Activated naive CD4-positive, alpha-beta T cell treated with anti-CD3 and anti-CD28 coated beads, Interleukin-2, amount 50 U/mL, for 24 hours (primary cell): ENCODE results near the gene VWA3B.
"Not testable (repeated sequence)": the region's sequence is repeated elsewhere in the genome, so short reads cannot be mapped to it uniquely, and the experiment has no call there.

ENCODE experiments used
- H3K27ac Mint-ChIP-seq: one replicate; pipeline ENCODE4 v1.8.0; 2021; ENCODE audit warnings: mild to moderate bottlenecking, mixed read lengths
- H3K27me3 Mint-ChIP-seq: one replicate; pipeline ENCODE4 v1.8.0; 2021; ENCODE audit warnings: mixed read lengths
- H3K36me3 Mint-ChIP-seq: one replicate; pipeline ENCODE4 v1.8.0; 2021; ENCODE audit warnings: mixed read lengths
- H3K4me1 Mint-ChIP-seq: one replicate; pipeline ENCODE4 v1.8.0; 2021; ENCODE audit warnings: mixed read lengths
- H3K4me3 Mint-ChIP-seq: one replicate; pipeline ENCODE4 v1.8.0; 2021; ENCODE audit warnings: mild to moderate bottlenecking, mixed read lengths
- H3K9me3 Mint-ChIP-seq: one replicate; pipeline ENCODE4 v1.8.0; 2021; ENCODE audit warnings: mixed read lengths

The VWA3B gene

DNA sequence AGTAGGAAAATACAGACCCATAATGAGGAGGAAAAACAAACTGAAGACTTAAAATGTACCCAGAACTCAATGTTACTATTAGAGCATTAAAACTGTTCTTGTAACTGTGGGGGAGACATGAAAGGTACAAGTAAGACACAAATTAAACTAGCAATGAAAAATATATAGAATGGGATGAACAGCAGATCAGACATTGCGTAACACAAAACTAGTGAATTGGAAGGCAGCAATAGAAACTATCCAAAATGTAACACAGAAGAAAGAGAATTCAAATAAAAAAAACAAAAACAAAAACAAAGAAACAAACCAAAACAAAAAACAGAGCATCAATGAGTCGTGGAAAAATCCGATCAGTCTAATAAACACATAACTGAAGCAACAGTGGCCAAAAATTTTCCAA is 132.2 kb downstream of the VWA3B start:
- Mint-ChIP-seq H3K4me3 (no peak overlapping the region), H3K27ac (no peak overlapping the region), H3K4me1 (no peaks in the 10 kb centered on the region), H3K27me3 (peaks cover 45% of the 10 kb centered on the region), H3K36me3 (peaks cover 2% of the 10 kb centered on the region), H3K9me3 (peaks cover 15% of the 10 kb centered on the region)

DNA sequence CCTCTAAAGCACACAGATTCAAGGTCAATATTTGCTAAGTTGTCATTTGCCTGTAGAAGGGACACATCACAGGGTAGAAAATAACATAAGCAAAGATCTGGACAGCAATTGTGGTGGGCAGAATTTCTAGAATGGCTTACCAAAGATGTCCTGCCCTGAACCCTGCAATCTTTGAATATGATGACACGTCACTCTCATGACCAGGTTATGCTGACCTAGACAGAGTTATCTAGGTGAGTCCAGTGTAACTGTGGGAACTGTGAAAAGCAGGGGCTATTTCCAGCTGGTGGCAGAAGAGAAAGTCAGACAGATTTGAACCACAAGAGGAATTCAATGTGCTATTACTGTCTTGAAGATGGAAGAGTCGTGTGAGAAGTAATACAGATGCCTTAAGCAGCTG is 147.0 kb downstream of the VWA3B start:
- H3K27me3 Mint-ChIP-seq, result peaks cover 10% of the 10 kb centered on the region
- H3K4me1 Mint-ChIP-seq, result no peaks in the 10 kb centered on the region
- H3K4me3 Mint-ChIP-seq, result no peak overlapping the region
- no peaks in the 10 kb centered on the region for H3K9me3 Mint-ChIP-seq
- no peaks in the 10 kb centered on the region for H3K36me3 Mint-ChIP-seq
- no peak overlapping the region for H3K27ac Mint-ChIP-seq

DNA sequence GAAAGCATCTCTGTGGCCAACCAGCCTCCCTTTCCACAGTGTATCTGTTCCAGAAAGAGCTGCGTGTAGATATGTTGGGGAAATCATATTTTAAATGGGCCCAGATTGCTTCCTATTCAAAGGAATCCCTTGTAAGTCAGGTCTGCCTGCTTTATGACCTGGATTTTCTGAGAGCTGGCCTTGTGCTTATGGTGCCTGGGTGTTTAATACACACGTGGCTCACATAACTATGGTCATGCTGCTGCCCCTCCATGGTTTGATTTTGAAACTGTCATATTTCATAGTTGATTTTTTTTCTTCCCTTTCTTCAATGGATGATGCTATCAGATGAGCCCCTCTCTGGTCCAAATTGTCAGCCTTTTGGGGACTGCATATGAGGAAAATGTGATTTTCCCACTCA is 147.8 kb downstream of the VWA3B start:
- Mint-ChIP-seq H3K27ac (no peak overlapping the region), H3K4me3 (no peak overlapping the region), H3K4me1 (no peaks in the 10 kb centered on the region), H3K36me3 (no peaks in the 10 kb centered on the region), H3K27me3 (peaks cover 13% of the 10 kb centered on the region), H3K9me3 (no peaks in the 10 kb centered on the region)

DNA sequence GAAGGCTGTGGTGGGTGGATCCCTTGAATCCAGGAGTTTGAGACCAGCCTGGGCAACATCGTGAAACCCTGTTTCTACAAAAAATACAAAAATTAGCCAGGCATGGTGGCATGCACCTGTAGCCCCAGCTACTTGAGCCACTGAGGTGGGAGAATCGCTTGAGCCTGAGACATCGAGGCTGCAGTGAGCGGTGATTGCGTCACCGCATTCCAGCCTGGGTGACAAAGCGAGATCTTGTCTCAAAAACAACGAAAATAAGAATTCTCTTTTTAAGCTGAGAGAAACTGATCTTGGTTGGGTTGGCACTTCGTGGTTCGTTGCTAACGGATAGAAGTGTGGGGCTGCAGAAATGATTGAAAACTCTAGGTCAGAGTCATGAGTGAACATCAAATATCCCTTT is 150.0 kb downstream of the VWA3B start:
- Mint-ChIP-seq H3K9me3 (no peaks in the 10 kb centered on the region), H3K4me1 (no peaks in the 10 kb centered on the region), H3K27ac (no peak overlapping the region), H3K27me3 (peaks cover 16% of the 10 kb centered on the region), H3K36me3 (no peaks in the 10 kb centered on the region), H3K4me3 (no peak overlapping the region)

DNA sequence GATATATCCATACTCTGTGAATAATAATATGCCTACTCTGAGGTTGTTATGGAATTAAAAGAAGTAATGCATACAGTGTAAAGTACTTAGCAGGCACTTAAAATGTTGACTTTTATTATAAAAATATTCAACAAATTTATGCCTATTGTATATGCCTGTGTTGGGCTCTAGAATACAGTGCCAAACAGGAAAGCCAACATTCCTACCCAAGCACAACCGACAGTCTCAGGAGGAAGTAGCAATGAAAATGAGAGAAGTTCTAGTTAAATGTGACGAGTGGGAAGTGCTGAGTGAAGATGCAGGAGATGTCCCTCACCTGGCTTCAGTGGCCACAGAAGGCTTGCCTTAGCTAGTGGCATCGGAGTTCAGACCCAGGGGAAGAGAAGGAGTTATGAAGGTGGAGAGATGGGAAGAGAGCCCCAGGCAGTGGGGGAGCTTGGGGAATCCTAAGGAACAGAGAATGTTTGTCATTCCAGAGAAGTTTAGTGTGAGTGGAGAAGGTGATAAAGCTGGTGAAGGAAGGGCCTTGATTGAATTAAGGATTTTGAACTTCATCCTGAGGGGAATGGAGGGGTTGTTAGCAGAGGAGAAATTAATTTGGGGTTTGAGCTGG is 153.9 kb downstream of the VWA3B start:
- Mint-ChIP-seq H3K36me3 (no peaks in the 10 kb centered on the region), H3K27ac (no peak overlapping the region), H3K4me3 (no peak overlapping the region), H3K27me3 (peaks cover 15% of the 10 kb centered on the region), H3K9me3 (no peaks in the 10 kb centered on the region), H3K4me1 (no peaks in the 10 kb centered on the region)

DNA sequence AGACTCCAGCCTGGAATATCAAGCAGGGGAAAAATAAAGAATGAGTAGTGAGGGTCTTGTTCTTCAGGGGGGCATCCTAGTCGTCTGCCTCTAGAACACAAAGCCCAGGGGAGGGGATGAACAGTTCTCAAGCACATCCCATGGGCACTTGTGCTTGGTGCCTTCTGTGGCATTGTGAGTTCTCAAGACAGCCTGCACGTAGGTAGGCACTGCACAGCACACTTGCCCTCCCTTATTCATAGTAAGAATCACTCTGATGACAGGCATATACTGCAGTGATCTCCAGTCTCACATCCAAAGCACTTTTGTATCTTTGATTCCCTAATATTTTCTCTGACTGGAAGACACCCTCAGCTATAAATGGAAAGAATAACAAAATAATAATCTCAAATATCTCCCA is 154.6 kb downstream of the VWA3B start:
- H3K4me3 Mint-ChIP-seq, result no peak overlapping the region
- no peak overlapping the region for H3K27ac Mint-ChIP-seq
- no peaks in the 10 kb centered on the region for H3K36me3 Mint-ChIP-seq
- no peaks in the 10 kb centered on the region for H3K4me1 Mint-ChIP-seq
- H3K9me3 Mint-ChIP-seq, result no peaks in the 10 kb centered on the region
- peaks cover 12% of the 10 kb centered on the region for H3K27me3 Mint-ChIP-seq

DNA sequence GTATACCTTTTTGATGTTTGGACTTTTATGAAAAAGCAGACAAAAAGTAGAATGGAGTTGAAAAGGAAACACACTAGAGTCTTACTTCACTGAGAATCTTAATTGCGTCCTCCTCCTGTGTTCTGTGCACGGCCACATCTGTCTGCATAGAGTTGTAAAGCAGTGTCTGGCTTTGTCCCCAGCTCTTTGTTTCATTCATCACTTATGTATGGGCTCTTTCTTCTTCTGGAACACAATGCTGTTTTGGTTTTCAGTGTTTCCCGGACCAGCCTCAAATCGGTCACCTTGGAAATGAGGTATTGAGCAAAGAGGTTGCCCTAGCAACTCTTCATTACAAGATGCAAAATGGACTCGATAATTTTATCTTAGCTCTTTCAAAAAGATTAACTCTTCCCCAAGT is 155.0 kb downstream of the VWA3B start:
- H3K4me3 Mint-ChIP-seq, result no peak overlapping the region
- peaks cover 12% of the 10 kb centered on the region for H3K27me3 Mint-ChIP-seq
- no peaks in the 10 kb centered on the region for H3K4me1 Mint-ChIP-seq
- H3K9me3 Mint-ChIP-seq, result no peaks in the 10 kb centered on the region
- no peak overlapping the region for H3K27ac Mint-ChIP-seq
- H3K36me3 Mint-ChIP-seq, result no peaks in the 10 kb centered on the region

DNA sequence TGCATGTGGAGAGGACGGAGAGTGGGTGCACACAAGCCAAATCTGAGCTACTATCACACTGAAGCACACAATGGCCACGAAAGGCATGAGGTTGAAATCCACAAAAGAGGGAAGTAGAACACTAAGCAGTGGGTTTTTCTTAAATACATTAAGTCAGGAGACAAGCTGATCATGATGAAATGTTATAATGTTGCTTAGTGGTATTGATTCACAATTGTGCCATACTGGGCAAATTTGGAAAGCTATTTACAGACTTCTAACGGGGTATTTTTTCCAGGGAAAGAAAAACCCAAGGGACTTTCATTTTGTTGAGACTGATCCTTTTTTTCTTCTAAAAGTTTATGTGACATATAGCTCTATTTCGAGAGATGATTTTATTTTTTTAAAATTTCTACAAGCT is 158.5 kb downstream of the VWA3B start:
- Mint-ChIP-seq H3K36me3 (peaks cover 1% of the 10 kb centered on the region), H3K9me3 (peaks cover 16% of the 10 kb centered on the region), H3K27me3 (peaks cover 24% of the 10 kb centered on the region), H3K4me3 (no peak overlapping the region), H3K27ac (no peak overlapping the region), H3K4me1 (no peaks in the 10 kb centered on the region)

DNA sequence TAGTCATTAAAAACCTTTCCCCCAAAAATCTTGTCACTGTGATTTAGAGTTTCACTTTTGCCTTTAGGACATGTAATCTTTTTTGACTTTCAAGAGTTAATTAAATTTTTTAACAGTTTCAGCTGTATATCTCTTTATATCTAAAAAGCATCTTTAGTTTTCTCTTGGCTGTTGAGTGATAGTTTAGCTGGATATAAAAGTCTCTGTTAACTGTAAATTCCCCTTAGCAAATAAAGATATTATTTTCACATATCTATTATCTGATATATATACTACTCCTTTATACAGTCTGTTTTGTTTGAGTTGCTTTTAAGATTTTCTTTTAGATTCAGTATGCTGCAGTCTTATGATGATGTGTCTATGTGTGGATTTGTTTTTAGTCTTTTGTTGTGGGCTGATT is 160.4 kb downstream of the VWA3B start:
- Mint-ChIP-seq H3K4me3 (no peak overlapping the region), H3K4me1 (no peaks in the 10 kb centered on the region), H3K27me3 (peaks cover 26% of the 10 kb centered on the region), H3K27ac (no peak overlapping the region), H3K9me3 (peaks cover 16% of the 10 kb centered on the region), H3K36me3 (peaks cover 1% of the 10 kb centered on the region)

DNA sequence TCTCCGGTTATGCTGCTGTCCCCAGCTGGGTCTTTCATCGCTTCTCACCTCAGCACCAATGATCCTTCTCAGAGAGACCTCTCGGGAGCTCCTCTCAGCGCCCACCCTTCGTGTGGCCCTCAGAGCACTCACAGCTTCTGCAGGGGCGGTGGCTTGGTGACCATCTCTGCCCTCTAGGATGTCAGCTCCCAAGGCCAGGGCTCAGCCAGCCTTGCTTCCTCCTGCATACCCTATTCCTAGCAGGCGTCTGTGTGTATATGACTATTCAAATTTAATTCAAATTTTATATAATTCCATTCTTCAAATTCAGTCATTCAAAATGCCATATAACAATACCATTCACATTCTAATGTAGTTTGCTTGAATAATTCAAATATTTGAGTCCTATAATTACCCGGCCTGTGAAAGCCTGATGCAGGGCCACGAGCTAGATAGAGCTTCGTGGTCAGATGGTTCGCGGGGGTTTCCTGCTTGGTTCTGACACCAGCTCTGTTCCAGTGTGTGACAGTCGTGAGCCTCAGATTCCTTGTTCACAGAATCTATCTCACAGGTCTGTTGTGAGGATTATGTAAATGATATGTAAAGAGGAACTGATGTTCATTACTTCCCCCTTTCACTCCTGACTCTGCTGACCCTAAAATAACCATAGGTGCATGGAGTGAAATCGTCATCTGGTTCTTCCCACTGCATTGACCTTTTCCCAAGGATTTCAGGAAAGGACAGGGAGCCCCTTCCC is 165.2 kb downstream of the VWA3B start:
- H3K27ac Mint-ChIP-seq, result no peak overlapping the region

DNA sequence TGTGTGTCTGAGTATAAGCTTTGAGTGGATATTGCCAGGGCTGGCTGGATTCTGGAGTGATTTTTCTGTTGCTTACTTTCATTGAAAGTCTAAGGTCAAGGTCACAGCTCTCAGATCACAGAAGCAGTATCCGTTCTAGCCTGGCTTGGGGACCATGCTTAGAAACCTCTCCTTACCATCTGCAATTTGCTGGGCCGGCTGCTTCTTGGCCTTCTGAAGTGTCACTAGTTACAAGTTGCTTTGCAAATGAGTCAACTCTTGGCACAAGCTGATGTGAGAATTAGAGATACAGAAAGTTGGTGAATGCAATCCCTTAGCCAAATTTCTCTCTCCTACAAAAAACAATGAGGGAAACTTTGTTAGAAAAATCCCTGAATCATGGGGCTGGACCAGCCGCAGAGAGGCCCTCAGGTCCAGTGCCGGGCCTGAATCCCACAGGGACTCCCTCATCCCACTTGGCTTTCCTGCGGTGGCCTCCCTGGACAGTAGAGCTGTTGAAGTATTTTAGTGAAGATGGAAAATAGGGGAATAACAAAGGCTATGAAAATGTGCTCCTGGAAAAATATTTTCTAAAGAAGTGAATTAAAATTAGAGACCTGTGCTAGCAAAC is 166.6 kb downstream of the VWA3B start:
- H3K36me3 Mint-ChIP-seq, result no peaks in the 10 kb centered on the region
- peaks cover 11% of the 10 kb centered on the region for H3K9me3 Mint-ChIP-seq
- H3K4me3 Mint-ChIP-seq, result no peak overlapping the region
- H3K27ac Mint-ChIP-seq, result no peak overlapping the region
- peaks cover 17% of the 10 kb centered on the region for H3K27me3 Mint-ChIP-seq
- no peaks in the 10 kb centered on the region for H3K4me1 Mint-ChIP-seq

More for the DNA sequence above, 165.2 kb downstream of the VWA3B start:
- Mint-ChIP-seq H3K4me3 (no peak overlapping the region), H3K9me3 (peaks cover 16% of the 10 kb centered on the region), H3K36me3 (peaks cover under 1% of the 10 kb centered on the region), H3K27me3 (peaks cover 26% of the 10 kb centered on the region), H3K4me1 (no peaks in the 10 kb centered on the region)

DNA sequence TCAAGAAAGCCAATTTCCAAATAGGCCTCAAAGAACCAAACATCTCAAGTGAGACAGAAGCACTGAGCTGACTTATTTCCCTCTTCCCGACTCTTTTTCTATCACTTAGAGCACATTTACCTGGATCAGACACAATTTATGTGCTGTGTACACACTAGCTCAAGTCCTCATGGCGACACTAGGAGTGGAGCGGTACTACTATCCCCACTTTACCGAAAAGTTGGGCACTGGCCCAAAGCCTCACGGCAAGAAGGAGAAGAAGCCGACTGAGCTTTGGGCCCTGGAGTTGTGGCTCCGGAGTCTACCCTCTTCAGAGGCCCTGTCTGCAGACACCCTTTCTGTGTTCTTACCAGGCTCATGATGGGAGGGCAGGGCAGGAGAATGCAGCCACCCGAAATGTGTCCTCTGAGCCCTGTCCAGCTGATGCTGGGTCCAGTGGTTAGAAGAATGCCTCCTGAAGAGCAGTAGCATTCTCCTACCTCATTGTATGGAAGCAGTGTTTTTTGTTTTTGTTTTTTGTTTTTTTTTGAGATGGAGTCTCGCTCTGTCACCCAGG is 167.6 kb downstream of the VWA3B start:
- Mint-ChIP-seq H3K4me3 (no peak overlapping the region), H3K27ac (no peak overlapping the region), H3K4me1 (no peaks in the 10 kb centered on the region), H3K9me3 (peaks cover under 1% of the 10 kb centered on the region), H3K36me3 (no peaks in the 10 kb centered on the region), H3K27me3 (peaks cover 12% of the 10 kb centered on the region)

DNA sequence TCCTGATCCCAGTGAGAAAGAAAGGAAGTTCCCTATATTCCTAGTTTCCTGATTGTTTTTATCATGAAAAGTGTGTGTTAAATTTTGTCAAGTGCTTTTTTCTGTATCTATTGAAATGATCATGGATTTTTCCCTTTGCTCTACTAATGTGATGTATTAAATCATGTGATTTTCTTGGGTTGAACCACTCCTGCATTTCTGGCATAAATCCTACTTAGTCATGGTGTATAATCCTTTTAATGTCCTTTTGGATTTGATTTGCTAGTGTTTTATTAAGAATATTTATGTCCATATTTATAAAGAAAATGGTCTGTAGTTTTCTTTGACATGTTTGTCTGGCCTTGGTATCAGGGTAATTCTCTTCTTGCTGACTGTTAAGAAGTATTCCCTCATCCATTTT is 171.9 kb downstream of the VWA3B start:
- peaks cover 5% of the 10 kb centered on the region for H3K36me3 Mint-ChIP-seq
- H3K27ac Mint-ChIP-seq, result no peak overlapping the region
- peaks cover 23% of the 10 kb centered on the region for H3K27me3 Mint-ChIP-seq
- peaks cover 33% of the 10 kb centered on the region for H3K9me3 Mint-ChIP-seq
- H3K4me1 Mint-ChIP-seq, result no peaks in the 10 kb centered on the region
- H3K4me3 Mint-ChIP-seq, result no peak overlapping the region

DNA sequence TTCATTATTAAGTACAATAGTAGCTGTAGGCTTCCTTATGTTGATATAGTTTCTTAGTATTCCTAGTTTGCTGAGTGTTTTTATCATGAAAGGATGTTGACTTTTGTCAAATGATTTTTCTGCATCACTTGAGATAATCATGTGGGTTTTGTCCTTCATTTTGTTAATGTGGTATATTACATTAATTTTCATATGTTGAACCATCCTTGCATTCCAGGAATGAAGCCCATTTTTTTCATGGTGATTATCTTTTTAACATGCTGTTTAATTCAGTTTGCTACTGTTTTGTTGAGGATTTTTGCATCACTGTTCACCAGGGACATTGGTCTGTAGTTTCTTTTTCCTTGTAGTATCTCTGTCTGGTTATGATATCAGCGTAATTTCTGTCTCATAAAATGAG is 176.4 kb downstream of the VWA3B start:
- Mint-ChIP-seq H3K27ac (no peak overlapping the region), H3K4me3 (no peak overlapping the region), H3K27me3 (peaks cover 24% of the 10 kb centered on the region), H3K9me3 (peaks cover 42% of the 10 kb centered on the region), H3K4me1 (no peaks in the 10 kb centered on the region), H3K36me3 (peaks cover 11% of the 10 kb centered on the region)

DNA sequence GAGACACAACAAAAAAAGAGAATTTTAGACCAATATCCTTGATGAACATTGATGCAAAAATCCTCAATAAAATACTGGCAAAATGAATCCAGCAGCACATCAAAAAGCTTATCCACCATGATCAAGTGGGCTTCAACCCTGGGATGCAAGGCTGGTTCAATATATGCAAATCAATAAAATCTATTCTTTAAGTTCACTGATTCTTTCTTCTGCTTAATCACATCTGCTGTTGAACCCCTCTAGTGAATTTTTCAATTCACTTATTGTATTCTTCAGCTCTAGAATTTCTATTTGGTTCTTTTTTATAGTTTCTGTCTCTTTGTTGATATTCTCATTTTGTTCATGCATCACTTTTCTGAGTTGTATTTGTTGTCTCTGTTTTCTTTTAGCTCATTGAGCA is 181.3 kb downstream of the VWA3B start:
- not testable (repeated sequence) for H3K36me3 Mint-ChIP-seq, H3K27ac Mint-ChIP-seq, H3K4me1 Mint-ChIP-seq, H3K4me3 Mint-ChIP-seq
- H3K9me3 Mint-ChIP-seq, result peaks cover 24% of the 10 kb centered on the region
- peaks cover 20% of the 10 kb centered on the region for H3K27me3 Mint-ChIP-seq

DNA sequence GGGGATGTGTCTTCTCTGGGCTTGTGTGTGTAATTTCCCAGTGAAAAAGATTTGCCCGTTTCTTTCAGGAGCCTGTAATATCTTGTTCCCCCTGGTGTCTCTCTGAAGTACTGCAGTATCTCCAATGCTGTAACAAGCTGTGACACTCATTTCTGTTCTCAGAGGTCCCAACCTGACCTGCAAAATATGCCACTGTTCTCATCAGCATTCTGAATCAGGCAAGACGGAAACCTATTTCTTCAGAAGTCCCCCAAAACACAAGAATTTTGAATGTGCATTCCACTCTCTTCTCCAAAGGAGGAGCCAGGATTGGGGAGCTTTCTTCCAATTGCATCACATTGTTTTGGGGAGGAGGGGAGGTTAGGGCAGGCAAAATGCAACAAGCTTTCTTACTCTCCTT is 182.3 kb downstream of the VWA3B start:
- no peak overlapping the region for H3K27ac Mint-ChIP-seq
- no peak overlapping the region for H3K4me3 Mint-ChIP-seq
- H3K4me1 Mint-ChIP-seq, result no peaks in the 10 kb centered on the region
- H3K9me3 Mint-ChIP-seq, result peaks cover 14% of the 10 kb centered on the region
- H3K27me3 Mint-ChIP-seq, result peaks cover 22% of the 10 kb centered on the region
- H3K36me3 Mint-ChIP-seq, result peaks cover 4% of the 10 kb centered on the region
